Astrocyte of the cerebellum (primary cell): ENCODE data around the gene ZNF514.

Experiments used
- DNase-seq: peaks from one replicate; pipeline ENCODE4 v3.0.0-alpha.2; 2011; ENCODE audit warnings: low read depth
- H3K4me3 ChIP-seq: 2 replicates; pipeline ENCODE4 v1.5.1; 2011; ENCODE audit warnings: mild to moderate bottlenecking, low read depth, low read length, moderate library complexity
- in situ Hi-C: cut with HindIII; loops from 2 replicates; pipeline ENCODE4 v1.10.0; 2017; ENCODE audit warnings: low sequenced_read_pairs
- TF ChIP-seq, protein P1 (sequence below): IDR thresholded peaks from 2 replicates; pipeline ENCODE4 v1.5.1; 2012; ENCODE audit warnings: low read length, low read depth, moderate library complexity, mild to moderate bottlenecking; ENCODE audit errors: missing control alignments

ZNF514 gene

DNA sequence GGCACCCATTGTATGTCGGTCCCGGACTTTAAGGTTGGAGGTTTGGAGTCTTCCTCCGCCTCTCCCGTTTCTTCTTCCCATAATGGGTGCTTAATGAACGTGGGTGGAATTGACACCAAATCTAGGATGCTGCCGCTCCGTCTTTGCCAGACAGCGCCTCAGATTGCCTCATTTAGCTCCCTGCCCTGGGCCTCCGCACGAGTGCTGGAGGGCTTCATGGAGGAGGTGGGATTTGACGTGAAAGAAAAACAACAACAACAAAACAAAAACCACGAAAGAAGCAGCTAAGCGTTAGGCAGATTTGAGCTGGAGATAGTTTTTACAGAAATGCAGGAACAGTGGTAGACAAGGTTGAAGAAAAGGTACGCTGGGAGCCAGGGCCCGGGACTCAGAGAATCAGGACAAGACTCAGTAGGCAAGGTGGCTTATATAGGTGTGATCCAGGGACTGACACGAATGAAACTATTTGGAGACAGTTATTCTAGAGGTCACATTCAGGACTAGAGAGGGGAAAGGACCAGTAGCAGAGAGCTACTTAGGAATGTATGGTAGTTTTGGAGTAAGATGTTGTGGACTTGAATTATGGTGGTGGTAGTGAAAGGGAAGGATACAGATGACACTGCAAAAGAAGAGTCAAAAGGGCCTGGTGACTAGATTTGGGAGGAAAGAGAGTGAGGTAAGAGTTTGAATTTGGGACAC is 6.6 kb upstream of the ZNF514 start:
- in situ Hi-C loops, result no loop called here
- DNase-seq, result no peak
- TF ChIP-seq, protein P1, sequence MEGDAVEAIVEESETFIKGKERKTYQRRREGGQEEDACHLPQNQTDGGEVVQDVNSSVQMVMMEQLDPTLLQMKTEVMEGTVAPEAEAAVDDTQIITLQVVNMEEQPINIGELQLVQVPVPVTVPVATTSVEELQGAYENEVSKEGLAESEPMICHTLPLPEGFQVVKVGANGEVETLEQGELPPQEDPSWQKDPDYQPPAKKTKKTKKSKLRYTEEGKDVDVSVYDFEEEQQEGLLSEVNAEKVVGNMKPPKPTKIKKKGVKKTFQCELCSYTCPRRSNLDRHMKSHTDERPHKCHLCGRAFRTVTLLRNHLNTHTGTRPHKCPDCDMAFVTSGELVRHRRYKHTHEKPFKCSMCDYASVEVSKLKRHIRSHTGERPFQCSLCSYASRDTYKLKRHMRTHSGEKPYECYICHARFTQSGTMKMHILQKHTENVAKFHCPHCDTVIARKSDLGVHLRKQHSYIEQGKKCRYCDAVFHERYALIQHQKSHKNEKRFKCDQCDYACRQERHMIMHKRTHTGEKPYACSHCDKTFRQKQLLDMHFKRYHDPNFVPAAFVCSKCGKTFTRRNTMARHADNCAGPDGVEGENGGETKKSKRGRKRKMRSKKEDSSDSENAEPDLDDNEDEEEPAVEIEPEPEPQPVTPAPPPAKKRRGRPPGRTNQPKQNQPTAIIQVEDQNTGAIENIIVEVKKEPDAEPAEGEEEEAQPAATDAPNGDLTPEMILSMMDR, result no peak

DNA sequence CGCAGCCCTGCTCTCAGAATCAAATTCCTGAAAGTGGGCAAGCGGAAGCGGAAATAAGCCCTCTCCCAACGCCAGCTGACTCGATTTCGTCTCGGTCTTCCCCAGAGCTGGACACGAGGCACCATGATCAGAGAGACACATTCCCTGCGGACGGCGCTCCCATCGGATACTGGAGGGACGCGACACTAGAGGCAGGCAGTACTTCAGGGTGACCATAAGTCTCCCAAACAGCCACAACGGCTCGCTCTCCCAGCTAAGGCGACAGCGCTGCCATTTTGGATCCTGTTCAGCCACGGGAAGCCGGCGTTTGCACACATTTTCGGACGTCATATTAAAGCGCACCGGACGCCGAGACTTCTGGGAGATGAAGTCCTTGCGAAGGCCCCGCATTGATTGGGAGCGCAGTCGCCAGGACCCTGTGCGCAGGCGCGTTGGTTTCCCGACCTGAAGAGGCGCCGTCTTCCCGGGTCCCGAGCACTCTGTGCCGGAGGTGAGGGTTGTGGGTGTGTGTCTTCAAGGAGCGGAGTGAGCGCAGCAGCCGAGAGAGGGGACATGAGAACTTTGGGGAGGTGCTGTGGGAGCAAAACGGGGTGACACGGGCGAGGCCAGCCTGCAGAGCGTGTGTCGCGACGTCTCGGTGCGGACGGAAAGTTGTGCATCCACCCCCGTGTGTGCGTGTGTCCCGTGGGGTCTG is 5.9 kb upstream of the ZNF514 start, which contains the start of gene ZNF2:
Gene ZNF2, plus strand, starts transcription at position 439 of the 694 bp plus-strand sequence. CDS start 10,418 bp downstream, outside the sequence.
- H3K4me3 ChIP-seq, result peak within 1 kb of the TSS; percentile 75
- DNase-seq, result peak; percentile 97
- TF ChIP-seq, protein P1, result no peak
- in situ Hi-C loops, result no loop called here

More for the DNA sequence above, 6.6 kb upstream of the ZNF514 start:
- peak overlapping the region; percentile 75 for H3K4me3 ChIP-seq

DNA sequence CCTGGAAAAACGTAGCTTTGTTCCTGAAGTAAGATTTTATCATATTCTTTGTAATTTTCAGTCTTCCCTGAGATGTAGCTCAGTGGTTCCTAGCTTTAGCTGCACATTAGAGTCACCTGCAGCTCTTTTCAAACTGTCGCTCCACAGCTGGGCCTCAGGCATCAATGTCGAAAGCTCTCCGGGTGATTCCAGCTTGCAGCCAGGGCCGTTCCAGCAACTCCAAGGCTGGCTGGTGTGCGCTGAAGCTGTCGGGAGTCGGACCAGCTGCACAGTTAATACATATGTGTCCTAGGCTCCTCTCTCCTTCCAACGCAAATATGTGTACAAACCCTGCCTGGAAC is 5.4 kb upstream of the ZNF514 start:
- H3K4me3 ChIP-seq, result peak overlapping the region; percentile 75
- in situ Hi-C loops, result no loop called here
- no peak for DNase-seq
- TF ChIP-seq, protein P1, result no peak

DNA sequence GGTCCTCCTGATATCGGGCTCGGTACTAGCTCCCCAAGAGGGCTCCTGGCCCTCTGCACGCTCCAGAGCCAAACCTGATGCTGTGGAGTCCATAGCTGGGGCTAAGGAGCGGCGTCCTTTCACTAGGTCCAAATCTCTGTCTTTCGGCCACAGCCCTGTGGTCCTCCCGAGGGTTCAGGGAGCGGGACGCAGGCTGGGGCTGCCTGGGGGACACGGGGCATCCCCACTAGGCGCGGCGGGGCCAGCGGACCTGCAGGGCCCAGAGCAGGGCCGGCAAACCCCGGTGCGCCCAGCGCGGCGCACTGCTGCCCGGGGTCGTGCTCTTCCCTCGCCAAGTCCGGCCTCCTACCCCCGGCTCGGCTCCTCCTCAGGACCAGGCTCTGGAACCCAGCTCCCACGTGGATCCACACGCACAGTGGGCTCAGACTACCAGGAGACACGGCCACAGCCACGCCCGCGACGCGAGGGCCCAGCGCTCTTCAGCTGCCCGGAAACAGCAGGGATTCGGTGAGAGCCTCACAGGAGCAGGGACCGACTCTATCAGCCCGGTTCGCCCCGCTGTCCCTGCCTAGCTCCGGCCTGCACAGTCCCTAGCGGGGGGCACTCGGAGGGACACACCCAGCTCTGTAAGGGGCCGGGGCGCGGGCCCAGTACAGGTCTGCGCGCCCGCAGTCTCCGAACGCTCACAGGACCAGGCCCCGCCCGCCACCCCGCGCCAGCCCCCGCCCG is 593 bp downstream of the ZNF514 start:
- H3K4me3 ChIP-seq, result peak overlapping the region; percentile 68
- DNase-seq, result no peak
- TF ChIP-seq, protein P1, result no peak
- in situ Hi-C loops, result no loop called here

DNA sequence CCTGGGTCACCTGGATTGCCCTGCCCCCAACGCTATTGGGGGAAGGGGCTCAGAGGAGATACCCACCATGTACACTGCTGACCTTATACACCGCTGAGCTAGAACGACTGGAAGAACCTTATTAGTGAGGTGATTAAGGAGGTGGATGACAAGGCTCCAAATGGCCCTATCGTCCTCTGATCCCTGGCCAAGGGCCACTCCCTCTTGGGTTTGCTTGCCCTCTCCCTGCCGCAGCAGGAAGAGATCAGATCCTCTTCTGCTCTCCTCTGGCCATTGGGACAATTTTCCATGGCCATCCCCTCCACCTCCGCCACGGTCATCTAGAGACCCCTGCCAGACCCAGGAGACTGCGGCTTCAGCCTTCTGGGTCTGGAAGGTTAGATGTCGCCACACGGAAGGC is 1.2 kb downstream of the ZNF514 start:
- TF ChIP-seq, protein P1, result no peak
- no peak for DNase-seq
- peak overlapping the region; percentile 68 for H3K4me3 ChIP-seq
- in situ Hi-C loops, result no loop called here

DNA sequence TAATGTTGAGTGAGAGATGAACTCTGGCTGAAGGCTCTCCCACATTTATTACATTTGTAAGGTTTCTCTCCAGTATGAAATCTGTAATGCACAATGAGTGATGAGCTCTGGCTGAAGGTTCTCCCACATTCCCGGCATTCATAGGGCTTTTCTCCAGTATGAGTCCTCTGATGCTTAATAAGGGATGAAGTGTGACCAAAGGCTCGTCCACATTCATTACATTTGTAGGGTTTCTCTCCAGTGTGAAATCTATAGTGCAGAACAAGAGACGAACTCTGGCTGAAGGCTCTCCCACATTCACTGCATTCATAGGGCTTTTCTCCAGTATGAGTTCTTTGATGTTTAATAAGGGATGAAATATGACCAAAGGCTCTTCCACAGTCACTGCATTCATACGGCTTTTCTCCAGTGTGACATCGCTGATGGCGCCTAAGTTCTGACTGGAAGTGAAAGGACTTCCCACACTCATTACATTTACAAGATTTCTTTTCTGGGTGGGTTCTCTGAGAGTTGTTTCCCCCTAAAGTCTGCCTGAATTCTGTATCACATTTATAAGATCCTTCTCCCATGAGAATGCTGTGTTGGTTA is 10.2 kb downstream of the ZNF514 start:
- DNase-seq, result no peak
- no peak overlapping the region for H3K4me3 ChIP-seq
- TF ChIP-seq, protein P1, result no peak
- in situ Hi-C loops, result no loop called here
